GM21447 (cell line): ENCODE measurements around the gene B2M.
A peak's percentile ranks its signal among the peaks of the same experiment; 100 is the strongest.
"Not testable (repeated sequence)": the region's sequence is repeated elsewhere in the genome, so short reads cannot be mapped to it uniquely, and the experiment has no call there.

Source experiments
- ATAC-seq: cut with Tn5 transposase; IDR thresholded peaks from one replicate; pipeline ENCODE4 v1.9.1; 2021; ENCODE audit not compliant: unreplicated experiment

B2M gene

GRCh38 chr15:44697014-44697413 lies 14.3 kb upstream of the B2M start:
- no peak for ATAC-seq

GRCh38 chr15:44698641-44699040 lies 12.7 kb upstream of the B2M start:
- no peak for ATAC-seq

- not testable (repeated sequence) for ATAC-seq
Measured at GRCh38 chr15:44700676-44701075, 10.6 kb upstream of the B2M start.

- no peak for ATAC-seq
Measured at GRCh38 chr15:44705986-44706385, 5.3 kb upstream of the B2M start.

- ATAC-seq: no peak
Measured at GRCh38 chr15:44706401-44706800, 4.9 kb upstream of the B2M start.

GRCh38 chr15:44706946-44707636 lies 4.2 kb upstream of the B2M start:
- no peak for ATAC-seq

GRCh38 chr15:44710236-44711095 lies 851 bp upstream of the B2M start:
- ATAC-seq: peak; percentile 27

GRCh38 chr15:44711743-44712345 lies 527 bp downstream of the B2M start:
- ATAC-seq: peak; percentile 15

- no peak for ATAC-seq
Measured at GRCh38 chr15:44712346-44713005, 1.2 kb downstream of the B2M start.

- ATAC-seq: no peak
Measured at GRCh38 chr15:44713006-44713966, 2.0 kb downstream of the B2M start.

- ATAC-seq: no peak
Measured at GRCh38 chr15:44715142-44715796, 4.0 kb downstream of the B2M start.

GRCh38 chr15:44715797-44716334 lies 4.5 kb downstream of the B2M start:
- no peak for ATAC-seq

GRCh38 chr15:44716983-44717602 lies 5.8 kb downstream of the B2M start:
- ATAC-seq: no peak

GRCh38 chr15:44718180-44718926 lies 7.0 kb downstream of the B2M start:
- ATAC-seq: no peak

- no peak for ATAC-seq
Measured at GRCh38 chr15:44718927-44719292, 7.6 kb downstream of the B2M start.

- ATAC-seq: peak; percentile 50
Measured at GRCh38 chr15:44719293-44719999, 8.1 kb downstream of the B2M start.

- ATAC-seq: not testable (repeated sequence)
Measured at GRCh38 chr15:44720000-44720435, 8.7 kb downstream of the B2M start.
